Mucosa of descending colon (tissue), 3 donors: ENCODE measurements around the gene MREG. TPM values are rescaled to one million over a fixed set of nuclear protein-coding genes. Genes with fewer than 3 reads are reported as not detected.
"Not testable (repeated sequence)": the region's sequence is repeated elsewhere in the genome, so short reads cannot be mapped to it uniquely, and the experiment has no call there.

ENCODE experiments used
- ATAC-seq: fragments of 200-7000 bp; cut with Tn5 transposase; one replicate; pipeline ENCODE4 v1.9.1; 2020; ENCODE audit warnings: mild to moderate bottlenecking, moderate library complexity
- DNase-seq, 3 donors: peaks; one replicate each; pipeline ENCODE4 v3.0.0-alpha.2; 2020
- H3K36me3 ChIP-seq: fragments of 200-600 bp; one replicate; pipeline ENCODE4 v1.8.0; 2021; ENCODE audit warnings: low read depth, mild to moderate bottlenecking
- H3K4me1 ChIP-seq: fragments of 200-600 bp; one replicate; pipeline ENCODE4 v1.8.0; 2021; ENCODE audit warnings: low read depth, mild to moderate bottlenecking
- H3K4me3 ChIP-seq: fragments of 200-600 bp; one replicate; pipeline ENCODE4 v1.8.0; 2021; ENCODE audit warnings: mild to moderate bottlenecking
- H3K9me3 ChIP-seq: fragments of 200-600 bp; one replicate; pipeline ENCODE4 v1.8.0; 2021; ENCODE audit warnings: mild to moderate bottlenecking
- intact Hi-C, 2 donors: fragments of 100-400 bp; cut with DNase I in 1 of 2; cut with micrococcal nuclease in 1 of 2; formaldehyde crosslinking; loops; one replicate each; pipeline versions ENCODE4 v1.11.0 to v1.11.1; 2022; cut with DNase I, micrococcal nuclease
- total RNA-seq, 3 donors: library from RNA; stranded (reverse); fragmentation: NEBNext Ultra II Directional in 2 of 3; extraction: Animal tissue kit (Norgen Biotek cat#: 25700) in 2 of 3; gene quantifications; one replicate each; pipeline versions ENCODE4 v1.2.1 to v1.2.4, GENCODE V29; 2021 to 2023
- TF ChIP-seq, protein P1 (sequence below): fragments of 200-600 bp; IDR thresholded peaks from one replicate; pipeline ENCODE4 v1.8.0; 2022; ENCODE audit warnings: antibody characterized with exemption, mild to moderate bottlenecking
- donor health status: DM: no; HTN: no; CAD: no; lungs with moderate emphysema.
- donor health status: DM: no; HTN: no; CAD: no.
- donor health status: DM: no; HTN: yes; CAD: no.

Gene MREG
- total RNA-seq, 3 donors from 2014 or later, result 5.7 to 10.9 (median 8.5) TPM

DNA sequence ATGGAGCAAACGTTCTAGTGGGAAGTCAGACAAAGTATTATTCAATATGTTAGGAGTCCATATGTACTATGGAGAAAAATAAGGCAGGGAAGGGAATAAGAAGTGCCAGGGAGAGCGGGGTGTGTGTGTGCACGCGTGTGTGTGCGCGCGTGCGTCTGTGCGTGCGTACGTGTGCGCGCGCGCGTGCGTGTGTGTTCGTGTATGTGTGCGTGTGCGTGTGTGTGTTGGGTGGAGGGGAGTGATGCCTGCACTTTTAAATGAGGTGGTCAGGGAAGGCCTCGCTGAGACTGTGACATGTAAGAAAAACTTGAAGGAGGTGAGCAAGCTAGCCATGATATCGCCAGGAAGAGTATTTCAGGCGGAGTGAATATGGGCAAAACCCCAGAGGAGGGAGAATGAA, 1.6 kb upstream of the MREG start:
- Histone ChIP-seq H3K36me3 (no peaks in the 10 kb centered on the region), H3K4me1 (peaks cover 8% of the 10 kb centered on the region), H3K4me3 (no peak overlapping the region), H3K9me3 (no peaks in the 10 kb centered on the region)
- TF ChIP-seq, protein P1, sequence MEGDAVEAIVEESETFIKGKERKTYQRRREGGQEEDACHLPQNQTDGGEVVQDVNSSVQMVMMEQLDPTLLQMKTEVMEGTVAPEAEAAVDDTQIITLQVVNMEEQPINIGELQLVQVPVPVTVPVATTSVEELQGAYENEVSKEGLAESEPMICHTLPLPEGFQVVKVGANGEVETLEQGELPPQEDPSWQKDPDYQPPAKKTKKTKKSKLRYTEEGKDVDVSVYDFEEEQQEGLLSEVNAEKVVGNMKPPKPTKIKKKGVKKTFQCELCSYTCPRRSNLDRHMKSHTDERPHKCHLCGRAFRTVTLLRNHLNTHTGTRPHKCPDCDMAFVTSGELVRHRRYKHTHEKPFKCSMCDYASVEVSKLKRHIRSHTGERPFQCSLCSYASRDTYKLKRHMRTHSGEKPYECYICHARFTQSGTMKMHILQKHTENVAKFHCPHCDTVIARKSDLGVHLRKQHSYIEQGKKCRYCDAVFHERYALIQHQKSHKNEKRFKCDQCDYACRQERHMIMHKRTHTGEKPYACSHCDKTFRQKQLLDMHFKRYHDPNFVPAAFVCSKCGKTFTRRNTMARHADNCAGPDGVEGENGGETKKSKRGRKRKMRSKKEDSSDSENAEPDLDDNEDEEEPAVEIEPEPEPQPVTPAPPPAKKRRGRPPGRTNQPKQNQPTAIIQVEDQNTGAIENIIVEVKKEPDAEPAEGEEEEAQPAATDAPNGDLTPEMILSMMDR, result no peak
- DNase-seq, result no peak
- intact Hi-C loops, result no loop called here
- ATAC-seq, result no peak

DNA sequence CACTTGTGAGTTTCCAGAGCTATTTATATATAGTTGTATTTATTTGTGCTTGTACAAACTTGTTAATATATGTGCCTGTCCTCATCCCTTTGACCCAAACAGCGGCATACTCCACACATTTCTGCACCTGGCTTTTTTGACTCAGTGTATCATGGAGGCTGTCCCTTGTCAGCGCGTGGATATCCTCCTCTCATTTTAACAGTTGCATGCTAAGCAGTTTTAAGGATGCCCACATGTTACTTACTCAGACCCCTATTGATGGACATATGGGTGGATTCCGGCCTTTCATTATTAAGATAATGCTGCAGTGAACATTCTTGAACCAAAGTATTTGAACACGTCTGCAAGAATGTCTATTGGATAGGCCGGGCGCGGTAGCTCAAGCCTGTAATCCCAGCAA, 655 bp upstream of the MREG start:
- Histone ChIP-seq H3K9me3 (no peaks in the 10 kb centered on the region), H3K4me1 (peaks cover 8% of the 10 kb centered on the region), H3K4me3 (no peak overlapping the region), H3K36me3 (no peaks in the 10 kb centered on the region)
- intact Hi-C loops, result no loop called here
- TF ChIP-seq, protein P1, result no peak
- ATAC-seq, result no peak
- no peak for DNase-seq

DNA sequence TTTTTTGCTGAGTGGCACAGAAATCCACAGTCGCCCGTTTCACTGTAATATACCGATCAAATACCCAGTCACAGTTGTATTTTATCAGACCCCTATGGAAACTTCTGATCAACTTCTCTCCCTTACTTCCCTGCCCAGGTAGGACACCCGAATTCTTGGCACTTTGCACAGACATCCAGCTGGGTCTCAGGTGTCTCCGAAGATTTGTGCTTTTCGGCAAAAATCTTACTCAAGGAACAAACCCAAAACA, 596 bp downstream of the MREG start:
- H3K4me3 ChIP-seq, result peak overlapping the region; percentile 54
- intact Hi-C loops, result no loop called here
- no peaks in the 10 kb centered on the region for H3K9me3 ChIP-seq
- DNase-seq, result no peak
- no peaks in the 10 kb centered on the region for H3K36me3 ChIP-seq
- H3K4me1 ChIP-seq, result peaks cover 8% of the 10 kb centered on the region
- peak; percentile 15 for ATAC-seq
- TF ChIP-seq, protein P1, result no peak

DNA sequence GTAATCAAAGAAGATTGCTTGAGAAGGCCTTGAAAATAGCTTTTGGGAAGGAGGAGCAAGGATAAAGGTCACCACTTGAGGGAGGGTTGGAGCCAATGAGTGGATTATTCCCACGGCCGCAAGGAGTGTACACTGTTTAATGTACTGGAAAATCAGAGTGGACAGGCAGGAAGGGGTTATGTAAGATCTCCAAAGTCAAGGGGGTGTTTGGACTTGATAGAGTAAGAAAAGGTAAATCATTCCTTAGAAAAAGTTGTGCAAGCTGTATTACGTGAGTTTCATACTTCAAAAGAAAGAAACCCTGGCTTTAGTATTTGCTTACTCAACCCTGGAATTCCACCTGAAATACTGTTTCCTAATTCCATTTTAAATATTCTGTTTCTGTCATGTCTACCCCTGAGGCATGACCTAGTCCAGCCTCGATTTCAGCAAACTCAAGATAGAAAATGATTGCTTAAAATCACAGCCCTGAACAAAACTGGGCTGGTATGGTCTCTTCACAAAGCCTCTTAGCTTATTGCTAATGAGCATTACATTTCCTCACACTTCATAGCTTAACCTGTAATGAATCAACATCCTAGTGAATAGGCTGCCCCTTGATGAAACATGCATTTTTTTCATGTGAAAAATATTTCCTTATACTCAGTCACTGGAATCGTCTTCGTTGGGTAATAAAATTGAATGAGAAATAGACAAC, 1.1 kb downstream of the MREG start:
- H3K4me1 ChIP-seq, result peaks cover 8% of the 10 kb centered on the region
- ATAC-seq, result peak; percentile 38
- intact Hi-C loops, result no loop called here

DNA sequence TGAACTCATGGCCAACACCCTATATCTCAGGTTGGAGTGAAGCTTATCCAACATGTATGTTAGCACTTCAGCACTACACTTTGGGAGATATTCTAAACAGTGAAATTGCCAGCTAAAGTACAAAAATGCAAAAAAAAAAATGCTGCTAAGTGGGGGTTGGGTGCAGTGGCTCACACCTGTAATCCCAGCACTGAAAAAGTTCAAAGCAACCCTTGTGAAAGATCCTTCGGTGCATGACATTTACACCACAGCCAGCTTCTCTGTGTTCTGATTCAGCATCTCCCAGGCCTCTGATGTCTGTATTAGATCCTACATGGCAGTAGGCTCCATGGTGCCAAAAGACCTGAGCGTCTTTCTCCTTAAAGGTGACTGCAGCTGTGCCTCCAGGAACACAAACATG, 4.1 kb downstream of the MREG start:
- ATAC-seq, intact Hi-C loops, H3K4me3 ChIP-seq, H3K9me3 ChIP-seq, DNase-seq, H3K36me3 ChIP-seq, H3K4me1 ChIP-seq: not testable (repeated sequence)

More for the DNA sequence above, 1.1 kb downstream of the MREG start:
- H3K4me3 ChIP-seq, result peak overlapping the region; percentile 54
- H3K36me3 ChIP-seq, result no peaks in the 10 kb centered on the region
- DNase-seq, result peak in 1 of 3 donors; percentile 23
- TF ChIP-seq, protein P1, result no peak
- H3K9me3 ChIP-seq, result no peaks in the 10 kb centered on the region

DNA sequence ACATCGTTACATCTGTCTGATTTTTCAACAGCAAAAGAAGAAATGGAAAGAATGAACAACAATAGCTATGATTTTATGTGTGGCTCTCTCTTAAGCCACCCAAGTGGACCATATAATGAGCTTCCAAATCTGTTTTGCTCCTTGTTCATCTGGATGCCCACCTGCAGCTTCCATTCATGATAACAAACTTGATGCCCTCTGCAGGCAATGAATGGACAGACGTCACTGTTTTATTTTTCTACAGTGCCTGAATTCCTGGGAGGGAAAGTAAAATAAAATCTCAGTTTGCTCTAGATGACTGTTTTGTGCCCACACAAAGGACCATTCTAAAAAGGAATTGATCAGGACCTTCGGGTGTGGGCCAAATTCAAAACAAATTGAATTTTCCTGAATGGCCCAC, 5.0 kb downstream of the MREG start:
- TF ChIP-seq, protein P1, result no peak
- DNase-seq, result no peak
- intact Hi-C loops, result no loop called here

More for the DNA sequence above, 5.0 kb downstream of the MREG start:
- no peak for ATAC-seq
- no peaks in the 10 kb centered on the region for H3K36me3 ChIP-seq
- peaks cover 8% of the 10 kb centered on the region for H3K4me1 ChIP-seq
- no peaks in the 10 kb centered on the region for H3K9me3 ChIP-seq
- no peak overlapping the region for H3K4me3 ChIP-seq
